Panc1 (cell line): ENCODE measurements around the gene SMIM17. TPM values are rescaled to one million over a fixed set of nuclear protein-coding genes. Genes with fewer than 3 reads are reported as not detected.

Experiments used
- ATAC-seq: fragments of 200-7000 bp; cut with Tn5 transposase; 2 replicates; pipeline ENCODE4 v1.9.1; 2020; ENCODE audit warnings: mild to moderate bottlenecking, moderate library complexity
- Bru-seq: library from RNA; stranded (reverse); fragments of 400-500 nt; gene quantifications from one replicate; lab custom pipeline; 2021; lab: Mats Ljungman, UMichigan
- BruChase-seq, 2 experiments: library from RNA; stranded (reverse); fragments of 400-500 nt; gene quantifications; one replicate each; lab custom pipeline; 2021; lab: Mats Ljungman, UMichigan
- BruUV-seq: library from RNA; stranded (reverse); fragments of 400-500 nt; replicated peaks from 2 replicates; lab custom pipeline; 2021; lab: Mats Ljungman, UMichigan
- CTCF ChIA-PET: fragments of 300-600 bp; sonication (Branson Sonifier 250); formaldehyde crosslinking; loops from one replicate; lab custom pipeline; 2022; ENCODE audit warnings: antibody characterized with exemption; lab: Charles Lee
- POLR2A ChIA-PET: fragments of 300-600 bp; sonication (Branson Sonifier 250); formaldehyde crosslinking; loops from one replicate; lab custom pipeline; 2022; ENCODE audit warnings: antibody characterized with exemption; lab: Charles Lee
- DNase-seq: peaks from one replicate; pipeline ENCODE4 v3.0.0-alpha.2; 2010; ENCODE audit warnings: low read depth, low spot score
- H3K27ac ChIP-seq: 2 replicates; pipeline ENCODE4 v1.5.1; 2011; ENCODE audit warnings: mild to moderate bottlenecking, low read length, inconsistent platforms
- H3K27me3 ChIP-seq: fragments of 200-500 bp; sonication (Bioruptor generic); 2 replicates; pipeline ENCODE4 v1.6.0; 2014; ENCODE audit warnings: low read length, inconsistent platforms; ENCODE audit not compliant: control insufficient read depth, insufficient read depth
- H3K36me3 ChIP-seq: fragments of 200-500 bp; sonication (Bioruptor generic); 2 replicates; pipeline ENCODE4 v1.5.1; 2014; ENCODE audit warnings: inconsistent platforms, mild to moderate bottlenecking, low read length, moderate library complexity; ENCODE audit not compliant: control insufficient read depth, insufficient read depth
- H3K4me1 ChIP-seq: 2 replicates; pipeline ENCODE4 v1.5.1; 2011; ENCODE audit warnings: inconsistent platforms, mild to moderate bottlenecking, low read length, moderate library complexity; ENCODE audit not compliant: control insufficient read depth, insufficient read depth
- H3K4me3 ChIP-seq, 2 experiments: 2 replicates each; pipeline ENCODE4 v1.5.1; 2011 to 2012; ENCODE audit warnings: low read depth in 2 of 2, low read length in 2 of 2, mild to moderate bottlenecking in 2 of 2, inconsistent platforms in 1 of 2, moderate library complexity in 1 of 2
- H3K9me3 ChIP-seq: fragments of 200-500 bp; sonication (Bioruptor generic); 2 replicates; pipeline ENCODE4 v1.5.1; 2014; ENCODE audit warnings: low read depth, mild to moderate bottlenecking, inconsistent platforms, low read length, moderate library complexity; ENCODE audit not compliant: control insufficient read depth, insufficient read depth
- CTCF ChIP-seq: fragments of 450-650 bp; IDR thresholded peaks from 2 replicates; pipeline ENCODE4 v1.5.1; 2017; ENCODE audit warnings: mild to moderate bottlenecking
- POLR2AphosphoS5 ChIP-seq: IDR thresholded peaks from 2 replicates; pipeline ENCODE4 v1.6.1; 2012; ENCODE audit warnings: mild to moderate bottlenecking, low read depth, low read length, moderate library complexity
- REST ChIP-seq, 2 experiments: IDR thresholded peaks; 2 replicates each; pipeline ENCODE4 v1.6.1; 2011 to 2012; ENCODE audit warnings: low read depth in 2 of 2, control low read depth in 1 of 2, low read length in 1 of 2, mild to moderate bottlenecking in 1 of 2, moderate library complexity in 1 of 2; ENCODE audit not compliant: insufficient read depth in 1 of 2
- SIN3A ChIP-seq: IDR thresholded peaks from 2 replicates; pipeline ENCODE4 v1.6.1; 2012; ENCODE audit warnings: low read depth, mild to moderate bottlenecking, low read length, moderate library complexity, borderline replicate concordance; ENCODE audit not compliant: insufficient read depth
- TCF7L2 ChIP-seq: IDR thresholded peaks from 2 replicates; pipeline ENCODE4 v1.6.1; 2011; ENCODE audit warnings: mild to moderate bottlenecking, low read depth, low read length, inconsistent platforms
- in situ Hi-C: cut with HindIII; loops from 2 replicates; pipeline ENCODE4 v1.10.0; 2016; ENCODE audit warnings: low sequenced_read_pairs, low pct_unique_long_range_greater_than_20kb
- intact Hi-C: fragments of 100-400 bp; cut with micrococcal nuclease; formaldehyde crosslinking; loops from one replicate; pipeline ENCODE4 v1.10.0; 2022; ENCODE audit not compliant: unreplicated experiment
- long read RNA-seq: library from polyadenylated mRNA; unstranded; transcript quantifications from one replicate; pipeline ENCODE4 v2.0.0, GENCODE V29; 2021; ENCODE audit not compliant: unreplicated experiment
- polyA plus RNA-seq: library from polyadenylated mRNA; unstranded; fragments of >200 nt; gene quantifications from one replicate; pipeline ENCODE4 v1.2.1, GENCODE V29; 2012; ENCODE audit warnings: missing spikeins; ENCODE audit not compliant: insufficient read length
- total RNA-seq: library from RNA; stranded (reverse); gene quantifications from one replicate; pipeline ENCODE4 v1.2.1, GENCODE V29; 2021; ENCODE audit not compliant: unreplicated experiment

The SMIM17 gene
- total RNA-seq (0.28 TPM), Bru-seq, nascent RNA (percentile 34 among the genes with signal in this experiment), BruChase-seq, experiment 1, labeled RNA remaining after a 2-hour chase (percentile 45 among the genes with signal in this experiment), BruChase-seq, experiment 2, labeled RNA remaining after a 6-hour chase (percentile 47 among the genes with signal in this experiment)
- polyA plus RNA-seq = not detected
- long read RNA-seq = 0 reads

DNA sequence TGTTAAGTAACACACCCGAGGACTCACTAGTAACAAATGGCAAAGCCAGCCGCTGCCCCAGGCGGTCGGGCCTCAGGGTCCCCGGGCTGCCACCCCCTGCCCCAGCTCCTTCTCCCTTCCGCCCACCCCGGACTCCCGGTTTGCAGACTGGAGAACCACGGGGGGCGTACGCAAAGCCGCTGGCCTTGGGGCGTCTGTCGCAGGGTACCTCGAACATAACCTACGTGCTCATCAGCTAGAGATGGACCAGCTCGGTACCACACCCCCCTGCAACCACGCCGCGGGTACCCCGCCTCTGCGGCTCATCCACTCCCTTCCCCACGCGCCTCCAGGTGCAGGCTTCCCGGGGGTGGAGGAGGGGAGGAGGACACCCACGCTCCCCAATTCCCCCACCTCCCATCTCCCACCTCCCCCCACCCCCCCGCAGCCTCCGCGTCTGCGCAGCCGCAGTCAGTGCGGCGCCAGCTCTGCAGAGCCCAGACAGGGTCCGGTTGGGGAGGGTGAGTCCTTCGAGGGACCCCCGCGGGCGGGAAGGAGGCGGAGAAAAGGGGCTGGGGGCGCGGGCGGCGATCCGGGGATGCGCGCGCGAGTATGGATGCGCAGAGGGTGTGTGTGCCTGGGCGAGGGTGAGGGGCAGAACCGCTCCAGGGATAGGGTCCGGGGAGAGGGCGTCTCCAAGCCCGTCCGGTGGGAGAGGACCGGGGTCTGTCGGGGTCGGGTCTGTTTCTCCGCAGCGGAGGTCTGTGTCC is at the start of gene SMIM17:
Gene SMIM17 (plus strand): TSS at position 449 of the 749 bp plus-strand sequence. CDS start 2,509 bp downstream, outside the sequence.
- ATAC-seq (no peak), DNase-seq (no peak)
- H3K9me3 ChIP-seq = peaks cover 2% of the 10 kb centered on the region; the same call in 1 of the 2 replicates
- TF ChIP-seq POLR2AphosphoS5 (no peak), TCF7L2 (no peak), SIN3A (no peak), REST (IDR thresholded peaks at IDR 0.05; ENCODE audit: insufficient read depth in 1 of 2, low read depth in 2 of 2, low read length in 1 of 2) (no peak), CTCF (no peak)
- POLR2A ChIA-PET = no interaction called here
- no peaks in the 10 kb centered on the region for H3K4me1 ChIP-seq
- no peak within 1 kb of the TSS for H3K4me3 ChIP-seq
- no peak within 1 kb of the TSS for H3K27ac ChIP-seq
- H3K27me3 ChIP-seq = no peaks in the 10 kb centered on the region
- CTCF ChIA-PET = no interaction called here
- in situ Hi-C loops = no loop called here
- BruUV-seq = no TSS peak
- H3K36me3 ChIP-seq = no peaks in the 10 kb centered on the region
- intact Hi-C loops = no loop called here

GRCh38 chr19:56594446-56594782 is 48.5 kb upstream of the SMIM17 start:
- Histone ChIP-seq H3K4me1 (no peaks in the 10 kb centered on the region), H3K9me3 (peaks cover 25% of the 10 kb centered on the region), H3K4me3 (peak overlapping the region in 1 of 2 experiments; percentile 88; a peak in 2 of 4 replicates), H3K27me3 (no peaks in the 10 kb centered on the region), H3K27ac (no peak overlapping the region), H3K36me3 (no peaks in the 10 kb centered on the region)
- ChIA-PET CTCF (no interaction called here), POLR2A (no interaction called here)
- in situ Hi-C loops = no loop called here
- no peak for TF ChIP-seq POLR2AphosphoS5
- no peak for TF ChIP-seq SIN3A
- no peak for TF ChIP-seq TCF7L2
- TF ChIP-seq REST (IDR thresholded peaks at IDR 0.05; ENCODE audit: insufficient read depth in 1 of 2, low read depth in 2 of 2, low read length in 1 of 2) = no peak
- no peak for TF ChIP-seq CTCF
- DNase-seq (no peak), ATAC-seq (no peak)
- intact Hi-C loops = no loop called here
- no TSS peak for BruUV-seq
